ENCODE data around the gene RER1. TPM values are rescaled to one million over a fixed set of nuclear protein-coding genes. Genes with fewer than 3 reads are reported as not detected.
A peak's percentile ranks its signal among the peaks of the same experiment; 100 is the strongest.

RER1 gene
- total RNA-seq, 4 donors from 2014 or later, result 54.4 to 78.6 (median 69.8) TPM

DNA sequence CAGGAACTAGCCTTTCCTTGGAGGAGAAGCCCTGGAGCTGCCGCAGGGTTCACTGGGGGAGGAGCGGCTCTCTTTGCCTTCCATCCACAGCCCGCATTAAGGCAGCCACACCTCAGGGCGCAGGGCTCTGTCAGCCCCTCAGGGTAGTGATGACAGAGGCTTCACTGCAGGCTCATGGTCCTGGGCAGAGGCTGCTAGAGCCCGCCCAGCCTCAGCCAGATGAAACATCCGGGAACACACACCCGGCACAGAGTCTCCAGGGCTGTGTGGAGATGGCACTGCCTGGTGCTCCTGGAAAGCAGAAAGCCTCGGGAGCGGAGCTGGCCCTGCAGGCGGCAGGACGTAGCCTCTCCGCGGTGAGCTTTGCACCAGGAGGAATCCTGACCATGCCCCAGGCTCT is 50.1 kb downstream of the RER1 start:
- Histone ChIP-seq H3K4me3 (no peak overlapping the region), H3K9me3 (no peaks in the 10 kb centered on the region), H3K27ac (no peak overlapping the region), H3K36me3 (no peaks in the 10 kb centered on the region), H3K4me1 (peaks cover 0 to 9% (median 0%) of the 10 kb centered on the region in 3 donors), H3K27me3 (peaks cover 97% of the 10 kb centered on the region)
- ATAC-seq, result no peak
- TF ChIP-seq EP300 (IDR thresholded peaks at IDR 0.05) (no peak), POLR2AphosphoS5 (IDR thresholded peaks at IDR 0.05) (no peak), POLR2A (IDR thresholded peaks at IDR 0.05) (no peak)
- TF ChIP-seq, protein P1, sequence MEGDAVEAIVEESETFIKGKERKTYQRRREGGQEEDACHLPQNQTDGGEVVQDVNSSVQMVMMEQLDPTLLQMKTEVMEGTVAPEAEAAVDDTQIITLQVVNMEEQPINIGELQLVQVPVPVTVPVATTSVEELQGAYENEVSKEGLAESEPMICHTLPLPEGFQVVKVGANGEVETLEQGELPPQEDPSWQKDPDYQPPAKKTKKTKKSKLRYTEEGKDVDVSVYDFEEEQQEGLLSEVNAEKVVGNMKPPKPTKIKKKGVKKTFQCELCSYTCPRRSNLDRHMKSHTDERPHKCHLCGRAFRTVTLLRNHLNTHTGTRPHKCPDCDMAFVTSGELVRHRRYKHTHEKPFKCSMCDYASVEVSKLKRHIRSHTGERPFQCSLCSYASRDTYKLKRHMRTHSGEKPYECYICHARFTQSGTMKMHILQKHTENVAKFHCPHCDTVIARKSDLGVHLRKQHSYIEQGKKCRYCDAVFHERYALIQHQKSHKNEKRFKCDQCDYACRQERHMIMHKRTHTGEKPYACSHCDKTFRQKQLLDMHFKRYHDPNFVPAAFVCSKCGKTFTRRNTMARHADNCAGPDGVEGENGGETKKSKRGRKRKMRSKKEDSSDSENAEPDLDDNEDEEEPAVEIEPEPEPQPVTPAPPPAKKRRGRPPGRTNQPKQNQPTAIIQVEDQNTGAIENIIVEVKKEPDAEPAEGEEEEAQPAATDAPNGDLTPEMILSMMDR (IDR thresholded peaks at IDR 0.05), result no peak
- WGBS, 2 donors (ENCODE audit: low coverage in 1 of 2), result 75% methylated on average over 2 of the region's 13 CpGs; no CpG with 5 or more reads in 1 of the 2 donors

DNA sequence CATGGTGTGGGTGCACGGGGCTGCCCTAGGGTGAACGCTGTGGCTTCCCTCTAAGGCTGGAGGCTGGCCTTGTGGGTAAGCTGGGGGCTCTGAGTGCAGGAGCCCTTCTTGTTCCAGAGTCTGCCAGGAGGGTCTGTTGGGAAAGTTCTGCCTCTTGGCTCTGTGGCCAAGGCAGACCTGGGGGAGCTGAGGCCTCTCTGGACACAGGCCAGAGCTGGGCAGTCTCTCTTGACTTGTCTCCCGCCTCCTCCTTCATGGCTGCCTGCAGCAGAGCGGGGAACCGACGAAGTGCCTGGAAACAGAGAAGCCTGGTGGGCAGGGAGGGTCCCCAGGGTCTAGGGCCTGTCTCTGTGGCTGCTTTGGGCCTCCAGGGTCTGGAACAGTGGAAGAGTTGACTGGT is 51.0 kb downstream of the RER1 start:
- H3K4me1 ChIP-seq, result peaks cover 0 to 9% (median 0%) of the 10 kb centered on the region in 3 donors
- no peaks in the 10 kb centered on the region for H3K9me3 ChIP-seq
- ATAC-seq, result no peak
- WGBS, 2 donors (ENCODE audit: low coverage in 1 of 2), result no CpG with 5 or more reads among the region's 6 CpGs
- H3K36me3 ChIP-seq, result no peaks in the 10 kb centered on the region
- H3K4me3 ChIP-seq, result no peak overlapping the region
- peaks cover 99% of the 10 kb centered on the region for H3K27me3 ChIP-seq
- no peak overlapping the region for H3K27ac ChIP-seq
- TF ChIP-seq EP300 (IDR thresholded peaks at IDR 0.05) (no peak), POLR2A (IDR thresholded peaks at IDR 0.05) (no peak), POLR2AphosphoS5 (IDR thresholded peaks at IDR 0.05) (no peak)
- TF ChIP-seq, protein P1 (IDR thresholded peaks at IDR 0.05), result no peak

DNA sequence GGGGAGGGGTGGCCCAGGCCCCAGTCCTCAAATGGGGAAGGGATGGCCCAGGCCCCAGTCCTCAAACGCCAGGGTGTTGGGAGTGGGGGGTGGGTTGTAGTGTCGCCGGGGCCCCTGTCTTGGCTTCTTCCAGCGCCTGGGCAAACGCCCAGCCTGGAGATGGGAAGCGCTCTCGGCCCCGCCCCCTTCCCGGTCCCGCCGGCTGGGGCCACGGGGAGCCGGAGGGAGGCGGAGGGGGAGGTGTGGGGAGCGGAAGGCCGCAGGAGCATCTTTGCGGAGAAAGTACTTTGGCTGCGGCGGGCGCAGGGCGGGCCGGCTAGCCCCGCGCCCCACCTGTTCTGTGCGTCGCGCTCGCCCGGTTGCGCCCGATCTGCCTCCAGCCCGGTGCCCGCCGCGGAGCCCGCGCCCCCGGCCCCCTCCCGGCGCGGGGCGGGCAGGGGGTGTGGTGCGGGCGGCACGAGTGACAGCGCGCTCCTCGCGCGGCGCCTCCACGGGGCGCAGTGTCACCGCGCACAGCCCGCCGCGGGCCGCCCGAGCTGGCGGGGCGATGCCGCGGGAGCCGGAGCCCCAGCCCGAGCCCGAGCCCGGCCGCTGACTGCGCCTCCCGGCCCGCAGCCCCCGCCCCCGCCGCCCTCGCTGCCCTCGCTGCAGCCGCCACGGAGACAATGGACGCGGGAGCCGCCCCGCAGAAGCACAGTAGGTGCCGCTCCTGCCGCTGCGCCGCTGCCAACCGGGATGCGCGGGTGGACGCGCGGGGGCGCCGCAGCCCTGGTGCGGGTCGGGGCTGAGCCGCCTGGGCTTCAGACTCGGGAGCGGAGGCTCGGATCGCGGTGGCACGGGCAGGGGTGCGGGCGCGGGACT is 51.9 kb downstream of the RER1 start:
- Histone ChIP-seq H3K4me3 (no peak overlapping the region), H3K27ac (no peak overlapping the region), H3K27me3 (peaks cover 99% of the 10 kb centered on the region), H3K9me3 (no peaks in the 10 kb centered on the region), H3K4me1 (peaks cover 0 to 9% (median 0%) of the 10 kb centered on the region in 3 donors), H3K36me3 (no peaks in the 10 kb centered on the region)
- WGBS, 2 donors (ENCODE audit: low coverage in 1 of 2), result 0% methylated on average over 6 of the region's 107 CpGs; no CpG with 5 or more reads in 1 of the 2 donors
- TF ChIP-seq, protein P1 (IDR thresholded peaks at IDR 0.05), result peak in 1 of 4 experiments; percentile 11
- no peak for TF ChIP-seq POLR2AphosphoS5 (IDR thresholded peaks at IDR 0.05)
- ATAC-seq, result no peak

DNA sequence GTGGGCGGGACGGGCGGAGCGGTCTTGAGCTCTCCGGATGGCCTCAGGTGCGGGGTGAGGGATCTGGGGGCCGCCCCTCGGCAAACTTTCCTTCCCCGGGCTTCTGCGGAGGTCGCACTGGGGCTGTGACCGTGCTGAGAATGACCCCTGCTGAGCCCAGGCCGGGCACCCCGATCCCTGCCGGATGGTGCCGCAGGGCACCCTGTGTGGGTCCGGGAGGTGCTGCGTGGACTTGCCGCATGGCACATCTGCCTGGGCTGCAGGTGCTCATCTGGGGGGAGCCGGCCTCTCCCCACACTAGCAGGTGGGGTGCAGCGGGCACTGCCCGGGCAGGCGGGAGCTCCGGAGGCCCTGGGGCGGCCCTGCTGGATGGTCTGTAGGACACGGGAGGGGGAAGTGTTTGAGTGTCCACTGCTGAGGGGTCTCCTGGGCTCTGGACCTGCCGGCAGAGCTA is 52.5 kb downstream of the RER1 start:
- H3K4me3 ChIP-seq, result no peak overlapping the region
- H3K27ac ChIP-seq, result no peak overlapping the region
- ATAC-seq, result no peak
- TF ChIP-seq EP300 (IDR thresholded peaks at IDR 0.05) (no peak), POLR2A (IDR thresholded peaks at IDR 0.05) (no peak), POLR2AphosphoS5 (IDR thresholded peaks at IDR 0.05) (no peak)
- TF ChIP-seq, protein P1 (IDR thresholded peaks at IDR 0.05), result no peak
- no CpG with 5 or more reads among the region's 27 CpGs for WGBS, 2 donors (ENCODE audit: low coverage in 1 of 2)
- H3K27me3 ChIP-seq, result peaks cover 98% of the 10 kb centered on the region
- no peaks in the 10 kb centered on the region for H3K9me3 ChIP-seq
- no peaks in the 10 kb centered on the region for H3K36me3 ChIP-seq
- H3K4me1 ChIP-seq, result peaks cover 0 to 9% (median 0%) of the 10 kb centered on the region in 3 donors
